ENCODE results near the gene SBNO2. TPM values are rescaled to one million over a fixed set of nuclear protein-coding genes. Genes with fewer than 3 reads are reported as not detected.

SBNO2 gene
- total RNA-seq, 1 experiment from 2014 or later, result 46.3 TPM

GRCh38 chr19:1085676-1086442 is 88.2 kb downstream of the SBNO2 start:
- Histone ChIP-seq H3K79me2 (ENCODE audit: insufficient read depth, low read length) (no peaks in the 10 kb centered on the region), H2BK5ac (ENCODE audit: insufficient read length, low read length) (no peak overlapping the region), H3K56ac (ENCODE audit: insufficient read length, low read depth, low read length) (no peak overlapping the region), H4K8ac (replicated peaks; ENCODE audit: insufficient read length, low read depth, low read length) (no peak overlapping the region), H3K18ac (ENCODE audit: insufficient read length, low read depth, low read length) (no peak overlapping the region), H3K4me1 (ENCODE audit: insufficient read depth, low read length) (no peaks in the 10 kb centered on the region), H2BK12ac (ENCODE audit: insufficient read length, low read depth, low read length) (no peak overlapping the region), H4K20me1 (ENCODE audit: control insufficient read depth, insufficient read depth, insufficient read length) (no peaks in the 10 kb centered on the region), H3K23me2 (ENCODE audit: insufficient read length, low read depth, low read length, poor library complexity, severe bottlenecking) (no peaks in the 10 kb centered on the region), H2AK5ac (ENCODE audit: insufficient read length, low read length) (no peak overlapping the region), H2BK20ac (ENCODE audit: low read depth, low read length, poor library complexity, severe bottlenecking) (no peak overlapping the region), H3K9ac (ENCODE audit: extremely low read depth, insufficient read length, low read length) (no peak overlapping the region), H3K79me1 (ENCODE audit: insufficient read depth, low read depth, low read length, poor library complexity, severe bottlenecking) (no peaks in the 10 kb centered on the region), H4K5ac (ENCODE audit: insufficient read length, low read depth, low read length) (no peak overlapping the region), H3K14ac (ENCODE audit: insufficient read depth, low read length) (no peak overlapping the region; the same call in 1 of the 2 replicates), H3K4me2 (ENCODE audit: insufficient read depth, insufficient read length, low read length) (no peak overlapping the region), H3K4ac (ENCODE audit: low read depth, low read length) (no peak overlapping the region), H3K27ac (ENCODE audit: insufficient read length, low read depth, low read length) (no peak overlapping the region), H4K91ac (ENCODE audit: insufficient read length, low read depth, low read length) (no peak overlapping the region), H2BK120ac (ENCODE audit: low read depth, low read length, poor library complexity, severe bottlenecking) (no peak overlapping the region), H3K27me3 (ENCODE audit: insufficient read depth, low read length) (no peaks in the 10 kb centered on the region), H2BK15ac (ENCODE audit: low read depth, low read length) (no peak overlapping the region), H2AFZ (ENCODE audit: low read length) (no peak overlapping the region), H3T11ph (ENCODE audit: low read length) (no peak overlapping the region), H3K9me3 (ENCODE audit: control insufficient read depth, low read depth, low read length) (no peaks in the 10 kb centered on the region), H3K23ac (ENCODE audit: insufficient read length, low read depth, low read length) (no peak overlapping the region)
- Mint-ChIP-seq H3K36me3 (ENCODE audit: insufficient read depth in 1 of 3, low read depth in 3 of 3) (peaks cover 16 to 39% (median 36%) of the 10 kb centered on the region in 3 experiments; a peak in 6 of 7 replicates), H3K4me3 (no peak overlapping the region; a peak in 1 of 5 replicates), H3K4me1 (peaks cover 3 to 7% of the 10 kb centered on the region in 2 experiments; a peak in 2 of 4 replicates), H3K27ac (peak overlapping the region in 2 of 3 experiments; percentile 59 to 80; a peak in 2 of 7 replicates), H3K27me3 (ENCODE audit: low read depth) (peaks cover 1% of the 10 kb centered on the region; the same call in 1 of the 2 replicates), H3K9me3 (no peaks in the 10 kb centered on the region)
- no CpG with 5 or more reads among the region's 38 CpGs for WGBS (ENCODE audit: extremely low coverage, insufficient read length, low lambda C conversion rate)
- DNase-seq, result no peak
- no peak for TF ChIP-seq CTCF (conservative IDR thresholded peaks at IDR 0.05)
